ENCODE data around the gene ARID2. TPM values are rescaled to one million over a fixed set of nuclear protein-coding genes. Genes with fewer than 3 reads are reported as not detected.
A peak's percentile ranks its signal among the peaks of the same experiment; 100 is the strongest.

The ARID2 gene
- 10 to 100 TPM; 26.8 to 29.1 TPM for total RNA-seq

GRCh38 chr12:45729233-45730083, at the start of gene ARID2:
Gene ARID2 (plus strand): TSS chr12:45729706. CDS start chr12:45729837, 131 bp downstream.
- peak; percentile 68 for DNase-seq
- H3K9me3 ChIP-seq: no peaks in the 10 kb centered on the region
- peak within 1 kb of the TSS; percentile 94 to 98 for H3K9ac ChIP-seq (ENCODE audit: low read depth in 2 of 2, low read length in 2 of 2)
- peak within 1 kb of the TSS; percentile 78 for H3K4me3 ChIP-seq
- no peaks in the 10 kb centered on the region for H3K36me3 ChIP-seq
- H3K4me1 ChIP-seq: peaks cover 13% of the 10 kb centered on the region
- H3K27ac ChIP-seq: peak within 1 kb of the TSS; percentile 99
- intact Hi-C loops (cut with DNase I): loop anchor here (2.0 kb wide), 1 partner anchor 261 kb away; the partner anchor contains the start of gene SCAF11
- no peaks in the 10 kb centered on the region for H3K27me3 ChIP-seq
- no peak for TF ChIP-seq CTCF (IDR thresholded peaks at IDR 0.05)

GRCh38 chr12:45680362-45680761, 49.1 kb upstream of the ARID2 start:
- Histone ChIP-seq H3K4me1 (no peaks in the 10 kb centered on the region), H3K36me3 (no peaks in the 10 kb centered on the region), H3K9me3 (no peaks in the 10 kb centered on the region), H3K27ac (no peak overlapping the region), H3K9ac (ENCODE audit: low read depth in 2 of 2, low read length in 2 of 2) (no peak overlapping the region), H3K27me3 (no peaks in the 10 kb centered on the region), H3K4me3 (no peak overlapping the region)
- intact Hi-C loops (cut with DNase I): no loop called here
- TF ChIP-seq CTCF (IDR thresholded peaks at IDR 0.05): no peak
- DNase-seq: no peak

GRCh38 chr12:45681465-45681864, 48.0 kb upstream of the ARID2 start:
- no peak for TF ChIP-seq CTCF (IDR thresholded peaks at IDR 0.05)
- no peaks in the 10 kb centered on the region for H3K36me3 ChIP-seq
- no peaks in the 10 kb centered on the region for H3K9me3 ChIP-seq
- H3K4me3 ChIP-seq: no peak overlapping the region
- no peaks in the 10 kb centered on the region for H3K27me3 ChIP-seq
- H3K9ac ChIP-seq (ENCODE audit: low read depth in 2 of 2, low read length in 2 of 2): no peak overlapping the region
- intact Hi-C loops (cut with DNase I): no loop called here
- no peaks in the 10 kb centered on the region for H3K4me1 ChIP-seq
- no peak for DNase-seq
- no peak overlapping the region for H3K27ac ChIP-seq

- no peak for DNase-seq
- no peak overlapping the region for H3K4me3 ChIP-seq
- no peaks in the 10 kb centered on the region for H3K27me3 ChIP-seq
- no peak overlapping the region for H3K9ac ChIP-seq (ENCODE audit: low read depth in 2 of 2, low read length in 2 of 2)
- H3K36me3 ChIP-seq: no peaks in the 10 kb centered on the region
- TF ChIP-seq CTCF (IDR thresholded peaks at IDR 0.05): no peak
- intact Hi-C loops (cut with DNase I): no loop called here
- no peaks in the 10 kb centered on the region for H3K4me1 ChIP-seq
- H3K9me3 ChIP-seq: no peaks in the 10 kb centered on the region
- H3K27ac ChIP-seq: no peak overlapping the region
Measured at GRCh38 chr12:45685680-45686079, 43.8 kb upstream of the ARID2 start.

- no peak for TF ChIP-seq CTCF (IDR thresholded peaks at IDR 0.05)
- H3K4me1 ChIP-seq: no peaks in the 10 kb centered on the region
Measured at GRCh38 chr12:45687081-45688015, 42.2 kb upstream of the ARID2 start.

More at GRCh38 chr12:45687081-45688015, 42.2 kb upstream of the ARID2 start:
- H3K9ac ChIP-seq (ENCODE audit: low read depth in 2 of 2, low read length in 2 of 2): no peak overlapping the region
- no peaks in the 10 kb centered on the region for H3K9me3 ChIP-seq
- no peaks in the 10 kb centered on the region for H3K27me3 ChIP-seq
- no peak overlapping the region for H3K4me3 ChIP-seq
- DNase-seq: no peak
- no peaks in the 10 kb centered on the region for H3K36me3 ChIP-seq
- intact Hi-C loops (cut with DNase I): no loop called here
- H3K27ac ChIP-seq: no peak overlapping the region

All from colonic mucosa (tissue), 4 donors.